Epithelial cell of proximal tubule (primary cell): ENCODE data around the gene INHBC. TPM values are rescaled to one million over a fixed set of nuclear protein-coding genes. Genes with fewer than 3 reads are reported as not detected.
A peak's percentile ranks its signal among the peaks of the same experiment; 100 is the strongest.

Source experiments
- DNase-seq: peaks from one replicate; pipeline ENCODE4 v3.0.0-alpha.2; 2011; ENCODE audit warnings: low read depth
- H3K4me3 ChIP-seq: 2 replicates; pipeline ENCODE4 v1.5.1; 2011; ENCODE audit warnings: low read depth, mild to moderate bottlenecking, low read length
- total RNA-seq: library from RNA; depleted of rRNA; stranded (reverse); fragments of >200 nt; gene quantifications from 2 replicates; pipeline ENCODE4 v1.2.3, GENCODE V29; 2015
- TF ChIP-seq, protein P1 (sequence below): conservative IDR thresholded peaks from 2 replicates; pipeline ENCODE4 v1.5.1; 2012; ENCODE audit warnings: low read depth, mild to moderate bottlenecking, low read length

Gene INHBC
- total RNA-seq, 1 donor from 2014 or later: not detected

DNA sequence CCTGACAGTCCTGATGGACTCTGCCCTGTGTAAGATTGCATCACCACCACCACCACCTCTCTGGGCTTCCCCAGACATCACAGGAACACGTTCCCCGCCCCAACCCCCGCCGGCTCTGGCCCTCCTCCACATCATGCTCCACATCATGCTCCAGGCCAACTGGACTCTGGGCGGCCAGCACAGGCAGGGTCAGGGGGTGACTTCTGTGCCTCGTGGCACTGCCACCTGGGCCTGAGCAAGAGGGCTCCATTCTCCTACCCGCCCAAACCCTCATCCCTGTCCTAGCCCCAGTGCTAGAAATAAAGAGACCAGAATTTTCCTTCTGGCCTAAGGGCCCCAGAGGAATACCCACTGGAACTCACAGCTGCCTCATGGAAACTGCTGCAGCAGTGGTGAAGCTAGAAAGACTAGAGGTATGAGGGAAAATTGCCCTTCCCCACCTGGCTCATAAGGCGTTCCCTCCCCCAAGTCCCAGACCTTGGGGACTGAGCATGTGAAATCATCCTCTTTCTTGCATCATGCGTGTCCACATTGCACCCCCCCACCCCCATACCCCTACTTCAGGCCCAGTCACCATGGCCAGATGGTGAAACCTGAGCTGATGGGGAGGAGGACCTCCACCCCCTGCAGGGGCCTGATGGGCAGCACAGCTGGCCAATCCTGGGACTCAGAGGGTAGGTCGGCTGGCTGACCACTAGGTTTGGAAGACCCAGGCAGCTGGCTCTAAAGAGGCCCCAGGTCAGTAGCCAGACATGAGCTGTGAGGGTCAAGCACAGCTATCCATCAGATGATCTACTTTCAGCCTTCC is 20.2 kb downstream of the INHBC start, which contains the start of gene INHBE:
Gene INHBE, plus strand, starts transcription at position 742 of the 808 bp plus-strand sequence. CDS start 230 bp downstream, outside the sequence.
- DNase-seq: no peak
- H3K4me3 ChIP-seq: peak within 1 kb of the TSS; percentile 10
- TF ChIP-seq, protein P1, sequence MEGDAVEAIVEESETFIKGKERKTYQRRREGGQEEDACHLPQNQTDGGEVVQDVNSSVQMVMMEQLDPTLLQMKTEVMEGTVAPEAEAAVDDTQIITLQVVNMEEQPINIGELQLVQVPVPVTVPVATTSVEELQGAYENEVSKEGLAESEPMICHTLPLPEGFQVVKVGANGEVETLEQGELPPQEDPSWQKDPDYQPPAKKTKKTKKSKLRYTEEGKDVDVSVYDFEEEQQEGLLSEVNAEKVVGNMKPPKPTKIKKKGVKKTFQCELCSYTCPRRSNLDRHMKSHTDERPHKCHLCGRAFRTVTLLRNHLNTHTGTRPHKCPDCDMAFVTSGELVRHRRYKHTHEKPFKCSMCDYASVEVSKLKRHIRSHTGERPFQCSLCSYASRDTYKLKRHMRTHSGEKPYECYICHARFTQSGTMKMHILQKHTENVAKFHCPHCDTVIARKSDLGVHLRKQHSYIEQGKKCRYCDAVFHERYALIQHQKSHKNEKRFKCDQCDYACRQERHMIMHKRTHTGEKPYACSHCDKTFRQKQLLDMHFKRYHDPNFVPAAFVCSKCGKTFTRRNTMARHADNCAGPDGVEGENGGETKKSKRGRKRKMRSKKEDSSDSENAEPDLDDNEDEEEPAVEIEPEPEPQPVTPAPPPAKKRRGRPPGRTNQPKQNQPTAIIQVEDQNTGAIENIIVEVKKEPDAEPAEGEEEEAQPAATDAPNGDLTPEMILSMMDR: no peak

DNA sequence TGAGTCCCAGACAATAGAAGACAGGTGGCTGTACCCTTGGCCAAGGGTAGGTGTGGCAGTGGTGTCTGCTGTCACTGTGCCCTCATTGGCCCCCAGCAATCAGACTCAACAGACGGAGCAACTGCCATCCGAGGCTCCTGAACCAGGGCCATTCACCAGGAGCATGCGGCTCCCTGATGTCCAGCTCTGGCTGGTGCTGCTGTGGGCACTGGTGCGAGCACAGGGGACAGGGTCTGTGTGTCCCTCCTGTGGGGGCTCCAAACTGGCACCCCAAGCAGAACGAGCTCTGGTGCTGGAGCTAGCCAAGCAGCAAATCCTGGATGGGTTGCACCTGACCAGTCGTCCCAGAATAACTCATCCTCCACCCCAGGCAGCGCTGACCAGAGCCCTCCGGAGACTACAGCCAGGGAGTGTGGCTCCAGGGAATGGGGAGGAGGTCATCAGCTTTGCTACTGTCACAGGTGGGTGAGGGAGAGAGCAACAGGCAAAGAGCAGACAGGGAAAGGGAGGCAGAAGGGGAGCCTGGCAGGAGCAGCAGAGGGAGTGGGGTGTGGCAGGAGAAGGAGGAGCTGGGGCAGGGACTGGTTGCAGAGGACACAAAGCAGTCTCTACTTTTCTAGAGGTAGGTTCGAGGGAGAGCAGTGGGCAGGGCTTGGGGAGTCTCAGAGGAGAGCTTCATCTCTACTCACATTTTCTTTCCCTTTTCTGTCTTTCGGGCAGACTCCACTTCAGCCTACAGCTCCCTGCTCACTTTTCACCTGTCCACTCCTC is 21.0 kb downstream of the INHBC start:
- DNase-seq: no peak
- TF ChIP-seq, protein P1: no peak
- peak overlapping the region; percentile 10 for H3K4me3 ChIP-seq

DNA sequence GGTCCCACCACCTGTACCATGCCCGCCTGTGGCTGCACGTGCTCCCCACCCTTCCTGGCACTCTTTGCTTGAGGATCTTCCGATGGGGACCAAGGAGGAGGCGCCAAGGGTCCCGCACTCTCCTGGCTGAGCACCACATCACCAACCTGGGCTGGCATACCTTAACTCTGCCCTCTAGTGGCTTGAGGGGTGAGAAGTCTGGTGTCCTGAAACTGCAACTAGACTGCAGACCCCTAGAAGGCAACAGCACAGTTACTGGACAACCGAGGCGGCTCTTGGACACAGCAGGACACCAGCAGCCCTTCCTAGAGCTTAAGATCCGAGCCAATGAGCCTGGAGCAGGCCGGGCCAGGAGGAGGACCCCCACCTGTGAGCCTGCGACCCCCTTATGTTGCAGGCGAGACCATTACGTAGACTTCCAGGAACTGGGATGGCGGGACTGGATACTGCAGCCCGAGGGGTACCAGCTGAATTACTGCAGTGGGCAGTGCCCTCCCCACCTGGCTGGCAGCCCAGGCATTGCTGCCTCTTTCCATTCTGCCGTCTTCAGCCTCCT is 21.6 kb downstream of the INHBC start:
- DNase-seq: no peak
- TF ChIP-seq, protein P1: peak; percentile 78
- peak overlapping the region; percentile 10 for H3K4me3 ChIP-seq

DNA sequence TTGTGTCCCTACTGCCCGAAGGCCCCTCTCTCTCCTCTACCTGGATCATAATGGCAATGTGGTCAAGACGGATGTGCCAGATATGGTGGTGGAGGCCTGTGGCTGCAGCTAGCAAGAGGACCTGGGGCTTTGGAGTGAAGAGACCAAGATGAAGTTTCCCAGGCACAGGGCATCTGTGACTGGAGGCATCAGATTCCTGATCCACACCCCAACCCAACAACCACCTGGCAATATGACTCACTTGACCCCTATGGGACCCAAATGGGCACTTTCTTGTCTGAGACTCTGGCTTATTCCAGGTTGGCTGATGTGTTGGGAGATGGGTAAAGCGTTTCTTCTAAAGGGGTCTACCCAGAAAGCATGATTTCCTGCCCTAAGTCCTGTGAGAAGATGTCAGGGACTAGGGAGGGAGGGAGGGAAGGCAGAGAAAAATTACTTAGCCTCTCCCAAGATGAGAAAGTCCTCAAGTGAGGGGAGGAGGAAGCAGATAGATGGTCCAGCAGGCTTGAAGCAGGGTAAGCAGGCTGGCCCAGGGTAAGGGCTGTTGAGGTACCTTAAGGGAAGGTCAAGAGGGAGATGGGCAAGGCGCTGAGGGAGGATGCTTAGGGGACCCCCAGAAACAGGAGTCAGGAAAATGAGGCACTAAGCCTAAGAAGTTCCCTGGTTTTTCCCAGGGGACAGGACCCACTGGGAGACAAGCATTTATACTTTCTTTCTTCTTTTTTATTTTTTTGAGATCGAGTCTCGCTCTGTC is 22.3 kb downstream of the INHBC start:
- no peak for DNase-seq
- H3K4me3 ChIP-seq: no peak overlapping the region

DNA sequence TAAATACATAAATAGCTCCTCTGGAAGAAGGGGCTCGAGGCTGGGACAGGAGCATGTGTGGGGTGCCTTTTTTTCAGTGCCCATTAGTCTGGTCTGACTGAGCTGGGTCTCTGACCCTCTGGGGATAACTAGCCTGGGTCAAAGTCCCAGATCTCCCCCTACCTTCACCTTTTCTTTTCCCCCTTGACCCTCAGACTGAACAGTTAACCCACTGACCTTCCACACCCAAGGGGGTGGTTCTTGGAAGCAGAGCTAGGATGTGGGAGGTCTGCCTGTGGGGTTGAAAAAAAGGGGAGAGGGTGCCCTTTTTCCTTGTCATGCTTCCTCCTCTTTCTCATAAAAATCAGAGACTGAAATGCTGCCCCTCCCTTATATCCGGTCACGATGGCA is 24.1 kb downstream of the INHBC start:
- peak overlapping the region; percentile 60 for H3K4me3 ChIP-seq
- no peak for DNase-seq
- TF ChIP-seq, protein P1: no peak

More for the DNA sequence above, 22.3 kb downstream of the INHBC start:
- TF ChIP-seq, protein P1: no peak

DNA sequence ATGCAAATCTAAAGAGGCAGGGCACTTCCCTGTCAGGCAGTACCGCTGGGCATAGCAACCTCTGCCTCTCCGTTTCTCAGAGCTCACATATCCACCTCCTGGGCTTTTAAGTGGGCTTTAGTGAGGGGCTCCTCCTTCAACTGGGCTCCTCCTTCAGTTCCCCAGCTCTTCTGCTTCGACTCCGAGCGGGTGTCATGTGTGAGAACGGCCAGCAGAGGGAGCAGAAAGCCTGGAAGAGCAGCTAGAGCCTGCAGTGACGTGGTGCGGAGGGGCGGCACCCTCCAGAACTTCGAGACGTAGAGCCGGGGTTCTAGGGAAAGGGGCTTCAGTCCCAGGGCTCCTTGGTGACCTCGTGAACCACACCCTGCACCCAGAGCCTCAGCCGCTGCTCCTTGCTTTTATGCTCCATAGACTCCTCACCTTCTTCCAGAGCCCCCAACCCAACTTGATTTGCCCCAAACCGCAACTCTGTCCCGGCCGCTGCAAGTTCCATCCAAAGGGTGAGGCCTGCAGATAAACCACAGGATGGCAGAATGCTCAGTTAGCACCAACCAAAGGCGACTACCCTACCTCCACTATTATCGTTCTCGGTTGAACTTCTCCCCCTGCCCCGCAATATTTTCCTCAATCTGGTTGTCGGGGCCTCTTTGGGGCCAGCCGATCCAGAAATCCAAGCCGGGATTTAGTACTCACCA is 24.6 kb downstream of the INHBC start:
- TF ChIP-seq, protein P1: peak; percentile 81
- peak; percentile 59 for DNase-seq
- H3K4me3 ChIP-seq: peak overlapping the region; percentile 60
